Effector memory CD4-positive, alpha-beta T cell (primary cell): Measurements from ENCODE around the gene SYT1.

ENCODE experiments used
- DNase-seq, 3 donors: peaks; one replicate each; pipeline ENCODE4 v3.0.0-alpha.2; 2020
- H3K27ac ChIP-seq: 2 replicates; pipeline ENCODE4 v1.7.0; 2013; ENCODE audit warnings: mild to moderate bottlenecking, low read length, moderate library complexity; ENCODE audit not compliant: insufficient read depth, poor library complexity, severe bottlenecking
- H3K27me3 ChIP-seq: replicated peaks from 2 replicates; pipeline ENCODE4 v1.7.0; 2013; ENCODE audit warnings: mild to moderate bottlenecking, low read length; ENCODE audit not compliant: insufficient read depth, control insufficient read depth, poor library complexity, severe bottlenecking
- H3K36me3 ChIP-seq: 2 replicates; pipeline ENCODE4 v1.7.0; 2013; ENCODE audit warnings: mild to moderate bottlenecking, low read length, moderate library complexity; ENCODE audit not compliant: control insufficient read depth, insufficient read depth
- H3K4me1 ChIP-seq: 2 replicates; pipeline ENCODE4 v1.7.0; 2013; ENCODE audit warnings: low read length, mild to moderate bottlenecking; ENCODE audit not compliant: control insufficient read depth, insufficient read depth, poor library complexity, severe bottlenecking
- H3K4me3 ChIP-seq: 2 replicates; pipeline ENCODE4 v1.7.0; 2013; ENCODE audit warnings: low read length, low read depth, mild to moderate bottlenecking; ENCODE audit not compliant: insufficient read depth, poor library complexity, severe bottlenecking
- H3K9me3 ChIP-seq: 2 replicates; pipeline ENCODE4 v1.7.0; 2013; ENCODE audit warnings: mild to moderate bottlenecking, low read length, moderate library complexity; ENCODE audit not compliant: control insufficient read depth

The SYT1 gene

DNA sequence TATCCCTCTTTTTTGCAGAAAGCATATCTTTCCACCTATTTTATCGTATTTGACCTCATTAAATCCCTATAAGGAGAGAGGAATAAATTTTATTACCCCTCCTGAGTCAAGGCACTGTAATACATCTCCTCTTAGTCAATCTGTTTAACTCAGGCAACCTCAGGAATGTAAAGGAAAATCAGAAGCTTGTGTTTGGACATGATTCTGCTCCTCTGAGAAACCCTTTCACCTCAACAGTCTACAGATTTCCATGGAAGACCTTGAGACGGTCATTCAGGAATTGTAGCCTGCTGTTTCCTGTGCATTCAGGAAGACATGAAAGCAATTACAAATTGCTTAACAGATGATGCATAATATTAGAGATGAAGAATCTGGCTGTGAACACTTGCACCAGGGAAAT, 465.4 kb downstream of the SYT1 start:
- H3K4me1 ChIP-seq, result no peaks in the 10 kb centered on the region
- no peaks in the 10 kb centered on the region for H3K36me3 ChIP-seq
- no peak overlapping the region for H3K4me3 ChIP-seq
- no peaks in the 10 kb centered on the region for H3K9me3 ChIP-seq
- no peak for DNase-seq
- H3K27ac ChIP-seq, result no peak overlapping the region
- no peaks in the 10 kb centered on the region for H3K27me3 ChIP-seq

DNA sequence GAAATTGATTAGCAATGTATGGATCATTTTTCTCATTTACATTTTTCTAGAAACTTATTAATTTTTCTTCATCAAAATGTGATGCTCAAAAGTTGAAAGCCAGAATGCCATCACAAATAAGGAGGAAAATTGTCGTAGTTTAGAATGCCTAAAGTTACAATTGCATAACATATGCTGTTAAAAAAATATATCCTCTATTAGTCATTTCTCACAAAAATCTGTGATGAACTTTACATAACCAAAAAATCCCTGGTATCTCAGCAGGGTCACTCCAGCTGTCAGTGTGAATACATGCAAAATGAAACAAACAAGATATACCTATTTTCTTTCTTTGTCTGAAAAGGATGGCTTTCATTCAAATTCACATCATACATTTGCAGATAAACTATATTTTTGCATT, 467.3 kb downstream of the SYT1 start:
- H3K4me1 ChIP-seq, result no peaks in the 10 kb centered on the region
- H3K9me3 ChIP-seq, result no peaks in the 10 kb centered on the region
- H3K4me3 ChIP-seq, result no peak overlapping the region
- H3K27ac ChIP-seq, result no peak overlapping the region
- no peak for DNase-seq
- no peaks in the 10 kb centered on the region for H3K27me3 ChIP-seq
- H3K36me3 ChIP-seq, result no peaks in the 10 kb centered on the region

DNA sequence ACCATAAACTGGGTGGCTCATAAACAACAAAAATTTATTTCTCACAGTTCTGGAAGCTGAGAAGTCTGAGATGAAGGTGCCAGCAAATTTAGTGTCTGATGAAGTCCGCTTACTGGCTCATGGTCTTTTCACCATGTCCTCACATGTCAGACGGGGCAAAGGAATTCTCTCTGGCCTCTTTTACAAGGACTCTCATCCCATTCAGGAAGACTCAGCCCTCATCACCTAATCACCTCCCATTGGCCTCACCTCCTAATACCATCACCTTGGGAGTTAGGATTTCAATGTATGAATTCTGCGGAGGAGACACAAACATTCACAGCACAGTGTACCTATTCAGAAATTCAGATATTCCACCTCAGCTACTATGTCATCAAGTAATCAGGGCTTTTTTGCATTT, 468.6 kb downstream of the SYT1 start:
- no peak overlapping the region for H3K27ac ChIP-seq

DNA sequence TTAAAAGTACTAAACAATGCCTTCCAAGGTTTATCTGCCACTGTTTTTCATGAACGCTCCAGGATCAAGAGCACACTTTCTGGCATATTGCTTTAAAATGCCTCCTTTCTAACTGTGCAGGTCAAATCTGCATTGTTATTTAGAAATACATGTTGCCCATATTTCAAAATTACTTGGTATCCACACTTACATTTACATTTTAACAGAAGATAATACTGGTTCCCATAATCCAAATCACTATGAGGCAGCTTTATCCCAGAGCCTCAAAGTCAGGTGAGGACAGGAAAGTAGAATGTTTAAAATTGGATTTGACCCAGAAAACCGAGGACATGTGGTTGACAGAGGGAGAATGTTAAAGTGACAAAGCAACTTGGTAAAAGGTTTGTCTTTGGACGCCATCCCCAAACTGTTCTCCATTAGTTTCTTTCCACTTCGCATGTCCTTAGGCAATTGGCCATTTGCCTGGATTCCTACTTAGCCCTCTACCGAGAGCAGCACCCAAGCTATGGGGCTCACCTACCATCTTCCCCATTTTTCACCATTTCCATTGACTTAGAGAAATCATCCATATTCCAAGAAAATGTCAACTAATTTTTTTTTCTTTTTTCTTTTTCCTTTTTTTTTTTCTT, 473.2 kb downstream of the SYT1 start:
- no peak for DNase-seq
- Histone ChIP-seq H3K27ac (no peak overlapping the region), H3K36me3 (no peaks in the 10 kb centered on the region), H3K4me1 (no peaks in the 10 kb centered on the region), H3K4me3 (no peak overlapping the region), H3K9me3 (no peaks in the 10 kb centered on the region), H3K27me3 (no peaks in the 10 kb centered on the region)

More for the DNA sequence above, 468.6 kb downstream of the SYT1 start:
- H3K36me3 ChIP-seq, result no peaks in the 10 kb centered on the region
- no peaks in the 10 kb centered on the region for H3K4me1 ChIP-seq
- H3K27me3 ChIP-seq, result no peaks in the 10 kb centered on the region
- no peak overlapping the region for H3K4me3 ChIP-seq
- no peaks in the 10 kb centered on the region for H3K9me3 ChIP-seq
- DNase-seq, result no peak

DNA sequence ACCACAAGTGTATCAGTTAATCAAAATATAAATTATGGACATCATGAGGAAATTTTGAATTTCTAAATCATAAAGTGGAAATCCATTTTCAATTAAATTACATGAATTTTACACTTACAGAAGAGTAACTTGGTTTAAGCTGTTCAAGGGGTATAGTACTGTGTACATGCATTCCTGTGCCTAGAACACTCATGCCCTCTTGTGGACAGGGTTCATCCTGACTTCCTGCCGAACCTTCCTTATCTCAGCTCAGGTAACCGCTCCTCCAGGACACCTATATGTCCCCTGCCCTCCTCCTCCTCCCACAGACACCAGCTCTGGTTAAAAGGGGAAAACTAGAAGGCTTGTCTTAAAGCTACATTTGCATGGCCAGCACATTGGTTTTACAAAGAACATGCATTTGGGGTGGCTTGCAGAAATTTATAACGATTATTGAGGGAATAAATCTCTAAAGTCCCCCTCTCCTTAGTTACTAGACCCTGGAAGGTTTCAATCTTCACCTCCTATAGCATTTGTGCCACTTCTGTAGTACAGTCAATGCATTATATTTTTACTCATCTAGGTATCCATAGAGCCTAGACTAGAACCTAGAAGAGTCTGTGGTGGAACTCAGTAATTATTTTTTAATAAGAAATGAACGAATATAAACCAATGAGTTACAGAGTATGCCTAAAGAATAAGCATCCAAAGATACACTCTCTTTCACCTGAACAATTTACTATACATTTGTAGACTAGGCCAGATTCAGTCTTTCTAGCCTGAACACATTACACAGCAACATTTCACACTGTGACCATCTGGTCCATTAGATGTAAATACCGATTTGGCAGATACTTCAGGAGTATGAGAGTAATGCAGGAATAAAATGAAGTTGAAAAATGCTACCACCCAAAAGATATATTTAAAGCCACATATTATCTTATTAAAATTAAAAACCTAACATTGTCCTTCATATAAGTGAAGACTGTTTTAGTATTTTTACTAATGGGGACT, 480.6 kb downstream of the SYT1 start:
- Histone ChIP-seq H3K4me1 (no peaks in the 10 kb centered on the region), H3K4me3 (no peak overlapping the region), H3K36me3 (no peaks in the 10 kb centered on the region), H3K27me3 (no peaks in the 10 kb centered on the region), H3K27ac (no peak overlapping the region), H3K9me3 (no peaks in the 10 kb centered on the region)
- no peak for DNase-seq

- Histone ChIP-seq H3K36me3 (no peaks in the 10 kb centered on the region), H3K4me3 (no peak overlapping the region), H3K9me3 (no peaks in the 10 kb centered on the region), H3K4me1 (no peaks in the 10 kb centered on the region), H3K27me3 (no peaks in the 10 kb centered on the region), H3K27ac (no peak overlapping the region)
- no peak for DNase-seq
Observed at GRCh38 chr12:79347866-79348265, 483.3 kb downstream of the SYT1 start.

DNA sequence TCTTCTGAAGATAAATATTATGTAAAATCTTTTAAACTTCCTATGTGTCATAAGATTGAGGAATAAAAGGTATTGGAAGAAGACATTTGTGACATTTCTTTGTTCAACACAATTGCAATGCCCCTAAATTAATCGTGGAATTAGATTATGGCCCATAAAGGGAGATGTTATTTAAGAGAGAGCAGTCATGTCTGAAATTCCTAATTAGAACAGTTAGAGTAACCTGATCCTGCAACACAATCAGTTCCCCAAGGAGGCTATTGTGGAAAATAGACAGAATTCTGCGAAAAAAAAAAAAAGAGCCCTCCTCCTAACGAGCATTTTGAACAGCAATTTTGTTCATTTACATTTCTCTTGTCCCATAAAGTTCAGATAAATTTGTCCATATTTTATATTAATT, 486.7 kb downstream of the SYT1 start:
- H3K9me3 ChIP-seq, result no peaks in the 10 kb centered on the region
- no peak overlapping the region for H3K4me3 ChIP-seq
- no peaks in the 10 kb centered on the region for H3K4me1 ChIP-seq
- no peak for DNase-seq
- no peaks in the 10 kb centered on the region for H3K27me3 ChIP-seq
- H3K36me3 ChIP-seq, result no peaks in the 10 kb centered on the region
- no peak overlapping the region for H3K27ac ChIP-seq

GRCh38 chr12:79356216-79356615, 491.6 kb downstream of the SYT1 start:
- H3K4me3 ChIP-seq, result no peak overlapping the region
- H3K27ac ChIP-seq, result no peak overlapping the region
- DNase-seq, result no peak
- H3K4me1 ChIP-seq, result no peaks in the 10 kb centered on the region
- no peaks in the 10 kb centered on the region for H3K36me3 ChIP-seq
- no peaks in the 10 kb centered on the region for H3K27me3 ChIP-seq
- H3K9me3 ChIP-seq, result no peaks in the 10 kb centered on the region

- DNase-seq, result no peak
- H3K36me3 ChIP-seq, result no peaks in the 10 kb centered on the region
- H3K27ac ChIP-seq, result no peak overlapping the region
- H3K4me3 ChIP-seq, result no peak overlapping the region
- no peaks in the 10 kb centered on the region for H3K9me3 ChIP-seq
- no peaks in the 10 kb centered on the region for H3K27me3 ChIP-seq
- H3K4me1 ChIP-seq, result no peaks in the 10 kb centered on the region
Observed at GRCh38 chr12:79357048-79357447, 492.5 kb downstream of the SYT1 start.

GRCh38 chr12:79358716-79359300, 494.2 kb downstream of the SYT1 start:
- H3K27me3 ChIP-seq, result no peaks in the 10 kb centered on the region
- no peaks in the 10 kb centered on the region for H3K36me3 ChIP-seq
- H3K4me1 ChIP-seq, result no peaks in the 10 kb centered on the region
- H3K4me3 ChIP-seq, result no peak overlapping the region
- DNase-seq, result no peak
- H3K27ac ChIP-seq, result no peak overlapping the region
- no peaks in the 10 kb centered on the region for H3K9me3 ChIP-seq
